ENCODE measurements around the gene SHF.
"Not testable (repeated sequence)": the region's sequence is repeated elsewhere in the genome, so short reads cannot be mapped to it uniquely, and the experiment has no call there.

Gene SHF

DNA sequence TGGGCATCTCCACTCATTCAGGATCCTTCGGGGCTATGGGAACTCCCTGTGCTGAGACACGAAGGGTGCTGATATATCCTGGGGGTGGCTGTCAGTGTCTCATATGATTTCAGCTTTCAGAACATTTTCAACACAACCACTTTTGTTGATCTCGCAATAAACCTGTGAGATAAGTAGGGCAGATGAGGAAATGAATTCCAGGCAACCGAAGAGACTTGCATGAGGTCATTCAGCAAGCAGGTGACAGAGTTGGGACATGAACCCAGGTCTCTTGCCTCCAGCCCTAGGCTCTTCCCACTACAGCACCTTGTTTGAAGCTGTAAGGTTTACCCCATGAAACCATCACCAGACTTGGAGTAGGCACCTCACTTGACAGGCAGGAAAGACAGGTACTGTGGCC, 41.4 kb downstream of the SHF start:
- no peak for DNase-seq

- DNase-seq: no peak
Observed at GRCh38 chr15:45144775-45145174, 43.0 kb downstream of the SHF start.

- no peak for DNase-seq
Observed at GRCh38 chr15:45143946-45144345, 43.8 kb downstream of the SHF start.

DNA sequence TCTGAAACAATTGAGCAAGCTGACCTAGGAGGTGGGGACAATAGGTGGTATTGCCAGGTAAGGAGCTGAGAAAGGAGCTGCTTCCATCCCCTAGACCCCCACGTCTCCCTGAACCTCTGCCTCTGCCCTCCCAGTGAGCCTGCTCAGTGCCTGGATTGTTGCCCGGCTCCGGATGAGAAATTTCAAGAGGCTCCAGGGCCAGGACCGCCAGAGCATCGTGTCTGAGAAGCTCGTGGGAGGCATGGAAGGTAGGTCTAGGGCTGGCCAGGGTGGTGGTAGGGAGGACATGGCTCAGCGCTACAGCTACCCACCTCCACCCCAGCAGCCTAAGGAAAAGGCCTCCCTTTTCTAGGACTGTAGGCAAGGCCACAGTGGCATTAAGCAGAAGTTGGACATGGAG, 44.7 kb downstream of the SHF start:
- DNase-seq: no peak

- no peak for DNase-seq
Observed at GRCh38 chr15:45141386-45141785, 46.4 kb downstream of the SHF start.

DNA sequence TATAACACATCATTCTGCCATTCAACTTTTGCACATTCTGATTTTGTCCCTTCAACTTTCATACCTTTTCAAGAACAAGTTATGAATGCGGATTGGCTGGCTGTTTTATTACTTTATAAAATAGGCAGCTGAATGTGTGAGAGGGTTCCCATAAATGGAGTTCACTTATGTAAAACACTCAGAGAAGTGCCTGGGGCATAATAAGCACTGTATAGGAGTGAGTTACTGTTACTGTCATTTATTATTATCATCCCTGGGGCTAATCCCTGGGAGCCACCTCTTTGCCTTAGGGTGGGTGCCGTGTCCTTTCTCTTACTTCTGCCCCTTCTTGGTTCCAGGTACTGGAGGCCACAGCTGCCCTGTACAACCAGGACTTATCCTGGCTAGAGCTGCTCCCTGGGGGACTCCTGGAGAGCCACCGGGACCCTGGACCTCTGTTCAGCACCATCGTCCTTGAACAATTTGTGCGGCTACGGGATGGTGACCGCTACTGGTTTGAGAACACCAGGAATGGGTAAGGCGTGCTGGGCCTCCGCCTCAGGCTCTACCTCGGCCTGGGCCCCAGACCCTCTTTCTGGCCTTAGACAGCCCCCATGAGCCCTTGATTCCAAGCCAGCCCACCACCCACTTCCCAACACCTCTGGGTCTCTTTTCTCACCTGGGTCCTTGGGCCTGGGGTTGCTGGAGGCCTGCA, 47.1 kb downstream of the SHF start:
- no peak for DNase-seq

DNA sequence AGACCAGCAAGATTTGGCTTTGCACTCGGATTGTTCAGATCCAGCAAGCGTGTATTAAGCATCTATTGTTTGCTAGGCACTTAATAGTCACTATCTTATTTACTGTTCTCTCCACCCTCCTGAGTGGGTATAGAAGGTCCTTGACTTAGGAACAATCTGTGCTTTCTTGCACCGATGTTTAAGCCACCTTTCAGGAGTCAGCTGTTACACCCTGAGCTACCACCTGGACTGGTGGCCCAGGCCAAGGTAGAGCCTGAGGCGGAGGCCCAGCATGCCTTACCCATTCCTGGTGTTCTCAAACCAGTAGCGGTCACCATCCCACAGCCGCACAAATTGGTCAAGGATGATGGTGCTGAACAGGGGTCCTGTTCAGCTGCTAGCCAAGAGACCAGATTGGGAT, 48.0 kb downstream of the SHF start:
- no peak for DNase-seq

- DNase-seq: no peak
Observed at GRCh38 chr15:45138814-45139765, 48.7 kb downstream of the SHF start.

DNA sequence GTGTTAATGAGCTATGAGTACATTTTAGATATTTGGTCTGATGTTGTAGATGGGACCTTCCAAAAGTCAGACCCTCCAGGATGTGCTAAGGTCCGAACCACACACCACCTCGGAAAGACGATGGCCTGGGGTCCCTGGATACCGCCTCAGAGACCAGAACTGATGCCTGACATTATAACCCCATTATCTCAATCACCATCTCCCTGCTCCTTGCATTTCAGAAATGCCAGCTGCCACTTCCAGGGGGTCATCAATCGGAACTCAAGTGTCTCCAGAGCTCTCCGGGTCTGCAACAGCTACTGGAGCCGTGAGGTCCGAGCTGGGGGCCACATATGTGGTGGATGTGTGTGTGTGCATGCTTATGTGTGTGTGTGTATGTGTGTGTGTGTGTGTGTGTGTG, 50.1 kb downstream of the SHF start:
- DNase-seq: no peak

GRCh38 chr15:45136378-45136764, 51.4 kb downstream of the SHF start:
- no peak for DNase-seq

- DNase-seq: not testable (repeated sequence)
Observed at GRCh38 chr15:45135705-45136377, 51.9 kb downstream of the SHF start.

- peak in 1 of 2 donors; percentile 16 for DNase-seq
Observed at GRCh38 chr15:45134682-45135604, 52.8 kb downstream of the SHF start.

- DNase-seq: no peak
Observed at GRCh38 chr15:45134046-45134445, 53.7 kb downstream of the SHF start.

- DNase-seq: no peak
Observed at GRCh38 chr15:45133561-45133920, 54.2 kb downstream of the SHF start.

GRCh38 chr15:45132844-45133560, 54.8 kb downstream of the SHF start:
- DNase-seq: no peak

DNA sequence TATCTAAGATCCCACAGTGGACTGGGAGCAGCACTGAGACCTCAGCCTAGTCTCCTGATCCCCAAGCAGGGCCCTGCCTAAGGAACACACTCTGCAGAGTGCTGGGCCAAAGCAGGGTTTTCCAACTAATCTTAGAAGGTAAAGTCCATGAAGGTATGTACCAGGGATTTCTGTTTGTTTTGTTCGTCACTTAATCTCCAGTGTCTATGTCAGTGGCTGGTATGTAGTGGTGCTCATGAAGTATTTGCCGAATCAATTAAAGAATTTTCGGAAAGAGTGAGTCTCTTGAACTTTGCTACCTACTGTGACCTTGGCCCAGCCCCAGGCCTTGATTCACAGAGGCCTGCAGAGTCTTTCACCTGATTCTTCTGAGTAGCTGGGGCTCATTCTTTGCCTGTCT, 56.3 kb downstream of the SHF start:
- no peak for DNase-seq

- no peak for DNase-seq
Observed at GRCh38 chr15:45130291-45131000, 57.3 kb downstream of the SHF start.

DNA sequence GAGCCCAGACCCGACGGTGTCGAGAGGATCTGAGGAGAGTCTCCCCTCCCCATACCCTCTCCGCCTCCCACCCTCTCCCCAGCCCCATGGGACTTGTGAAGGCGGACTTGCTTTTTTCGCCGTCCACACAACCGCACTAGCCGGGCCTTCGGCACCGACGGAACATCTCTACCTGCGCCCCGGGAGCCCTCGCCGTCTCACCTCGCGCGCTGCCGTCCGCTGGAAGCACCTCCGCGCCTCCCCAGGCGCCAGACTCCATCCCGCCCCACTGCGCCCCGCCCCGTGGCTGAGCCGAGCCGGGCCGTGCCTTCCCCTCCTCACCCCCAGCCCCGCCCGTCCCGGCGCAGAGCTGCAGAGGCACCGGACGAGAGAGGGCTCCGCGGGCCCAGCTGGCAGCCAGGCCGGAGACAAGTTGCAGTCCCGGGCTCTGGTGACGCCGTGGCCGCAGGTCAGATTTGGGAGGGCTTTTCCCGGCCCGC, 58.1 kb downstream of the SHF start, which contains the start of the genes DUOX1 and DUOXA1:
TSS of gene DUOX1 (plus strand) at position 344 of the 479 bp plus-strand sequence. CDS start 1,973 bp downstream, outside the sequence.
TSS of gene DUOXA1 (minus strand) at position 229 of the 479 bp plus-strand sequence. CDS start 6,865 bp downstream, outside the sequence.
- DNase-seq: peak in 1 of 2 donors; percentile 8

GRCh38 chr15:45128971-45129639, 58.7 kb downstream of the SHF start:
- DNase-seq: no peak

DNA sequence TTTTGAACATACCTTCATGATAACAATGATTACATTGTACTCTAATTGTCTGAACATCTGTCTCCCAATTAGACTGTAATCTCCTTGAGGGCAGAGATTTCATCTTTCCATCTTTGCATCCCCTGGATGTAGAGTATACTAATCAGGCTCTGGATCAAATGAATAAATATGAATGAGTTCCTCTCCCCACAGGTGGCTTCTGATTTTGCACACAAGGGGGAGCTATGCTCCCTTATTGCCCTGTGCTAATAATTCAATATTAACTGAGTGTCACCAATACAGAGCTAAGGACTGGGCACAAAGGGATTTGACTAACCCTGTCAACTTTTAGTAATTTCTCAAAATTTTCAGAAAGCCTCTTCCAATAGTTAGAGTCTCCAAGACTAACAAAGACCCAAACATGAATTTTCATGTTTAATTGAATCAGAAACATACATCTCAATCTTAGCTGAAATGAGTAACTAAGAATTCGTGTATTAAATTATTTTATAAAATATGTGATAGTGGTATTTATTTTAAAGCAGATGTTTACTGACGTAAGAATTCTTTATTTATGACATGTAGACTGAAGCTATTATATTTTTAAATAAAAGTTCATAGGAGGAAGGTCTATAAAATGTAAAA, 61.1 kb downstream of the SHF start:
- DNase-seq: peak; percentile 41 to 61

Measured in CD4-positive, alpha-beta T cell treated with Interleukin-1 beta for 1 hour (primary cell).